WERI-Rb-1 (cell line): Measurements from ENCODE around the gene PRELP.

Experiments used
- DNase-seq: peaks from one replicate; pipeline ENCODE4 v3.0.0-alpha.2; 2020
- H3K27ac ChIP-seq: fragments of 250-450 bp; sonication (Bioruptor Pico); 2 replicates; pipeline ENCODE4 v1.5.1; 2020; ENCODE audit warnings: mild to moderate bottlenecking, moderate library complexity
- H3K27me3 ChIP-seq: fragments of 250-450 bp; sonication (Bioruptor Pico); 2 replicates; pipeline ENCODE4 v1.5.1; 2021; ENCODE audit warnings: mild to moderate bottlenecking, low read depth, moderate library complexity; ENCODE audit not compliant: insufficient read depth, severe bottlenecking
- H3K36me3 ChIP-seq: fragments of 250-450 bp; sonication (Bioruptor Pico); 2 replicates; pipeline ENCODE4 v1.5.1; 2020; ENCODE audit warnings: mild to moderate bottlenecking, moderate library complexity
- H3K4me3 ChIP-seq: 2 replicates; pipeline ENCODE4 v1.5.1; 2011; ENCODE audit warnings: low read depth, mild to moderate bottlenecking, control low read depth, low read length
- H3K9me3 ChIP-seq: fragments of 250-450 bp; sonication (Bioruptor Pico); 2 replicates; pipeline ENCODE4 v1.5.1; 2021; ENCODE audit warnings: mild to moderate bottlenecking, moderate library complexity; ENCODE audit not compliant: severe bottlenecking
- CTCF ChIP-seq: IDR thresholded peaks from 2 replicates; pipeline ENCODE4 v1.5.1; 2011; ENCODE audit warnings: low read depth, mild to moderate bottlenecking, control low read depth, inconsistent platforms, low read length

Gene PRELP

DNA sequence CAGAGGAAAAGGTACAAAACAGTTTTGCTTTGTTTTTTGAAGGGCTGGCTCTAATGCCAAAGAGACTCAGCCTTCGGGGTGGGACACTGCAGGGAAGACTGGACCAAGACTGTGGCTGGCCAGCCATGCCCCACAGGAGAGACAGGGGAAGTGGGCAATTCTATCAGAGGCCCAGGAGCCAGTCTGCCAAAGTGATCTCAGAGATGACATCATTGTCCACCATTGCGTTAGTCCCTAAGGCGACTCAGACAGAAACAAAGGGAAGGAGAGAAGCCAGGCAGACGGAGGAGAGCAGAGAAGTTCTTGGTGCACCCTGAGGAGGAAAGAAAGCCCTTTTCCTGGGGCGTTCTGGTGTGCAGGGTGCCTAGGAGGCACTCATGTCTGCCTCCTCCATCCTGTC, 44.7 kb downstream of the PRELP start:
- Histone ChIP-seq H3K27me3 (no peaks in the 10 kb centered on the region), H3K27ac (no peak overlapping the region), H3K4me3 (no peak overlapping the region), H3K36me3 (no peaks in the 10 kb centered on the region), H3K9me3 (no peaks in the 10 kb centered on the region)
- TF ChIP-seq CTCF = no peak
- no peak for DNase-seq

- H3K36me3 ChIP-seq = no peaks in the 10 kb centered on the region
- peak; percentile 71 for DNase-seq
- 0 out of 2 replicates have a peak, but pooled peaks have one; percentile 13 for TF ChIP-seq CTCF
- peak overlapping the region; percentile 1; the same call in 1 of the 2 replicates for H3K27ac ChIP-seq
- H3K4me3 ChIP-seq = no peak overlapping the region; the same call in 1 of the 2 replicates
- no peaks in the 10 kb centered on the region for H3K9me3 ChIP-seq
- no peaks in the 10 kb centered on the region for H3K27me3 ChIP-seq
Measured at GRCh38 chr1:203521074-203521794, 45.6 kb downstream of the PRELP start.

DNA sequence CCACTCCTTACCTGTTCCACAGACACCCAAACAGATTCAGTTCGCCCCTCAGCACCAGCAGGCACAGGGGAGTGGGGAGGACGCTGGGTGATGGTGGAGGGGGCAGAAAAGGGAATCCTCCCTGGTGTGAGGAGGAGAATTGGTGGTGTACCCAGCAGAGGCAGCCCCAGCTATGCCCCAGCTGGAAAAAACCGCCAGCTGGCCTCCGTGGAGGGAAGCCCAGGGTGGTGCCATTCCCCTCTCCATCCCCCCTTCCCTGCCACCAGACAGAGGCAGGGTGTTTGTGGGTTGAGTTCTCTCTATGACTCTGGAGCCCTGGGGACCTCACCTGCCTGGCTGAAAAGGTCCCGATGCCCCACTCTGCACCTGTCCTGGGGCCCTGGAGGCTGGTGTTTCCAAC, 46.2 kb downstream of the PRELP start:
- no peak for TF ChIP-seq CTCF
- H3K27me3 ChIP-seq = no peaks in the 10 kb centered on the region
- H3K36me3 ChIP-seq = no peaks in the 10 kb centered on the region
- no peak for DNase-seq
- H3K4me3 ChIP-seq = peak overlapping the region; percentile 2; the same call in 1 of the 2 replicates
- H3K27ac ChIP-seq = peak overlapping the region; percentile 4
- H3K9me3 ChIP-seq = no peaks in the 10 kb centered on the region

DNA sequence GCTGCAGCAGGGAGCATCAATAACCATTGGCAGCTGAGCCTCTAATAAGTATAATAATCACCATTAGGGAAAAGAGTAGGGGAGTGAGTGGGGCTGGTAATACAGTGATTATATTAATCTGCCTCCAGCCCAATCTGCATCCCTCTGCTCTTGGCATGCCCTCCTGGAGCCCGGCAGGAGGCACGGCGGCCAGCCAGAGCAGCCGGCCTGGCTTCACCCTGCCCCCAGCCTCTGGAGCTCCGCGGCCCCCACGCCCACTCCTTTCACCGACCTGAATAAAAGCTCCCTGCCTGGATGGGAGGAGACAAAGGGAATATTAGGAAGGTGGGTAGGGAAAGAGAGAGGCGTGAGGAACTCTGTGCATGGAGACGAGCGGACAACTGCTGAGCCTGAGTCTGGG, 46.6 kb downstream of the PRELP start:
- Histone ChIP-seq H3K27me3 (no peaks in the 10 kb centered on the region), H3K4me3 (peak overlapping the region; percentile 2; the same call in 1 of the 2 replicates), H3K36me3 (no peaks in the 10 kb centered on the region), H3K27ac (peak overlapping the region; percentile 4), H3K9me3 (no peaks in the 10 kb centered on the region)
- 0 out of 2 replicates have a peak, but pooled peaks have one; percentile 17 for TF ChIP-seq CTCF
- DNase-seq = peak; percentile 91

- Histone ChIP-seq H3K9me3 (no peaks in the 10 kb centered on the region), H3K27me3 (no peaks in the 10 kb centered on the region), H3K36me3 (no peaks in the 10 kb centered on the region), H3K4me3 (no peak overlapping the region), H3K27ac (no peak overlapping the region)
- no peak for DNase-seq
- TF ChIP-seq CTCF = no peak
Measured at GRCh38 chr1:203523667-203524066, 48.1 kb downstream of the PRELP start.

GRCh38 chr1:203524152-203524551, 48.5 kb downstream of the PRELP start:
- Histone ChIP-seq H3K36me3 (no peaks in the 10 kb centered on the region), H3K4me3 (no peak overlapping the region), H3K27me3 (no peaks in the 10 kb centered on the region), H3K9me3 (no peaks in the 10 kb centered on the region), H3K27ac (no peak overlapping the region)
- no peak for DNase-seq
- no peak for TF ChIP-seq CTCF
